SK-N-SH (cell line): ENCODE results near the gene B3GNT7.

Experiments
- CTCF ChIP-seq: fragments of 200-600 bp; sonication (generic); IDR thresholded peaks from 2 replicates; pipeline ENCODE4 v1.6.1; 2017; ENCODE audit warnings: antibody characterized with exemption, mild to moderate bottlenecking, moderate library complexity
- TF ChIP-seq, protein P1 (sequence below): fragments of 150-350 bp; IDR thresholded peaks from 2 replicates; pipeline ENCODE4 v1.6.1; 2017; ENCODE audit warnings: antibody characterized with exemption, low read length, low read depth, borderline replicate concordance

DNA sequence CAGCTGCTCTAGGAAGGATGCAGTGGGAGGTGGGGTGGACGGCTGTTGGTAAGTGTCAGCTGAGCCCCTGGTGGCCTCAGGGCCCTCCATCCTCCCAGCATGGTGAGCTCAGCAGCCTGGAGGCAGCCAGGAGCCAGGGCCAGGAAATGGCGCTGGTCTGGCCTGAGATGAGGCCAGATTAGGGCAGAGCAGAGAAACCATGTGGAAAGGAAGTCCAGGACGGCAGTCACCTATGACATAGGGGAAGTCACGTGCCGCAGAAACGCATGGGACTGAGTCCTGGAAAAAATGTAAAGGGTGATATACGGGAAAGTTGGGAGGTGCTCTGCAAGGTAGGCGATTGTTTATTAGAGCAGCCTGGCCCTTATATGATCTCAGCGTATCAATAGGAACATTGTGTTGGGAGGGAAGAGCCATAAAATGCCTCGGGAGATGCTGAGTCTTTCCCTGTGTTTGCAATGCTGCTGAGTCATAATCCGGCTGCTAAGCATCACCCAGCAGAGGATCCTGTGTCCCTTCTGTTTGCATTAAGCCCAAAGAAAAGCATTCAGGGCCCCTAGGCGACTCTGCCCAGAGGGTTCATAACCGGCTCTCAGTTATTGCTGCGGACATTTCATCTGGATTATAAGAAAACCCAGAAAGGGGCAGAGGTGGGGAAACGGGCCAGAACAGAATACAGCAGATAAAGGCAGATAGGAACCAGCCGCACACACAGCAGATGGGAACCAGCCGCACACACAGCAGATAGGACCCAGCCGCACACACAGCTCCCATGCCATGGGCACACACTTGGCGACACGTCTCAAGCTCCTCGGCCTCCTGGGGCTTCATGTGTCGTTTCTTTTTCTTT is 30.3 kb upstream of the B3GNT7 start:
- TF ChIP-seq, protein P1, sequence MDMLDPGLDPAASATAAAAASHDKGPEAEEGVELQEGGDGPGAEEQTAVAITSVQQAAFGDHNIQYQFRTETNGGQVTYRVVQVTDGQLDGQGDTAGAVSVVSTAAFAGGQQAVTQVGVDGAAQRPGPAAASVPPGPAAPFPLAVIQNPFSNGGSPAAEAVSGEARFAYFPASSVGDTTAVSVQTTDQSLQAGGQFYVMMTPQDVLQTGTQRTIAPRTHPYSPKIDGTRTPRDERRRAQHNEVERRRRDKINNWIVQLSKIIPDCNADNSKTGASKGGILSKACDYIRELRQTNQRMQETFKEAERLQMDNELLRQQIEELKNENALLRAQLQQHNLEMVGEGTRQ: no peak
- no peak for TF ChIP-seq CTCF
